Measurements from ENCODE around the gene RRP12. TPM values are rescaled to one million over a fixed set of nuclear protein-coding genes. Genes with fewer than 3 reads are reported as not detected.

Gene RRP12
- total RNA-seq, 2 experiments from 2014 or later, result 30.7 to 38.1 TPM

DNA sequence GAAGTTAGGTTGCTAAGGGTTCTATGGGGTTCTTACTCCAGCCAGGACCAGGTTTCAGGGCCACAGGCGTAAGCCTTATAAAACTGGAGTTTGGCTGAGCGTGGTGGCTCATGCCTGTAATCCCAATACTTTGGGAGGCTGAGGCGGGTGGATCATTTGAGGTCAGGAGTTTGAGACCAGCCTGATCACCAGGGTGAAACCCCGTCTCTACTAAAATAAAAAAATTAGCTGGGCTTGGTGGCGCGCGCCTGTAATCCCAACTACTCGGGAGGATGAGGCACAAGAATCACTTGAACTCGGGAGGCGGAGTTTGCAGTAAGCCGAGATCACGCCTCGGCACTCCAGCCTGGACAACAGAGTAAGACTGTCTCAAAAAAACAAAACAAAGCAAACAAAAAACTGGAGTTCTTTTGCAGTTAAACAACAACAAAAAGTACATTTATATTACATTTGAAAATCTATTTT, 347 bp upstream of the RRP12 start:
- Mint-ChIP-seq H3K4me3 (peak overlapping the region; percentile 96), H3K4me1 (peaks cover 15% of the 10 kb centered on the region), H3K36me3 (peaks cover 1% of the 10 kb centered on the region), H3K27ac (peak overlapping the region; percentile 93), H3K9me3 (ENCODE audit: low read depth) (no peaks in the 10 kb centered on the region), H3K27me3 (no peaks in the 10 kb centered on the region)
- DNase-seq, result no peak
- no peak for ATAC-seq
- CTCF ChIA-PET, result interaction anchor here (0.8 to 5.5 kb wide), 14 partner anchors 9 to 726 kb away, joined by 3 to 53 read pairs (median 4); partner anchors contain the start of gene UBTD1

- ATAC-seq (peak; percentile 22), DNase-seq (peak; percentile 71)
- H3K36me3 Mint-ChIP-seq, result peaks cover 8% of the 10 kb centered on the region
- H3K4me1 Mint-ChIP-seq, result peaks cover 15% of the 10 kb centered on the region
- no peaks in the 10 kb centered on the region for H3K9me3 Mint-ChIP-seq (ENCODE audit: low read depth)
- H3K4me3 Mint-ChIP-seq, result peak overlapping the region; percentile 96
- H3K27me3 Mint-ChIP-seq, result no peaks in the 10 kb centered on the region
- CTCF ChIA-PET, result interaction anchor here (0.9 to 5.5 kb wide), 6 partner anchors 12 to 153 kb away, joined by 4 to 53 read pairs (median 9); no protein-coding TSS in a partner anchor
- H3K27ac Mint-ChIP-seq, result peak overlapping the region; percentile 93
Measured at GRCh38 chr10:97399843-97400545, 1.1 kb downstream of the RRP12 start.

DNA sequence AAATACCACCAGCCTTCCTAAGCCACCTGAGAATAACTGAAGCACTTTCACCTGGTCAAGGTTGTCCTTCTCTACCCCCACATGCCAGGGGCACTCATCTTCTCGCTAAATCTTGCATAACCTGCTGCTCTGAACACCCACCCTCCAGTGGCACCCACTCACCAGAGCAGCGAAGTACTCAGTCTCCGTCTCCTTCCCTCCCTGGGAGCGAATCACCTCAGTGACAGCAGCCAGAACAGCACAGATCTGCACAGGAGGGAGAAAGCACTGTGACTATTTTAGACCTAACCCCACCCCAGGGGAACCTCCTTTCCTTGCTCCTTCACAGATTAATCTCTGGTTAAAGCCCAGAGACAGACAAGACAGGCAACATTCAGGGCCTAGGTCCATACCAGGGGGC, 5.1 kb downstream of the RRP12 start:
- Mint-ChIP-seq H3K36me3 (peaks cover 13% of the 10 kb centered on the region), H3K4me1 (peaks cover 16% of the 10 kb centered on the region), H3K27me3 (no peaks in the 10 kb centered on the region), H3K27ac (no peak overlapping the region), H3K9me3 (ENCODE audit: low read depth) (no peaks in the 10 kb centered on the region), H3K4me3 (no peak overlapping the region)
- CTCF ChIA-PET, result no interaction called here
- ATAC-seq (no peak), DNase-seq (no peak)

- Mint-ChIP-seq H3K4me3 (no peak overlapping the region), H3K4me1 (peaks cover 7% of the 10 kb centered on the region), H3K9me3 (ENCODE audit: low read depth) (no peaks in the 10 kb centered on the region), H3K36me3 (peaks cover 23% of the 10 kb centered on the region), H3K27me3 (no peaks in the 10 kb centered on the region), H3K27ac (peak overlapping the region; percentile 66)
- CTCF ChIA-PET, result interaction anchor here (1.1 to 1.2 kb wide), 2 partner anchors 36 to 75 kb away, joined by 3 to 4 read pairs; no protein-coding TSS in a partner anchor
- ATAC-seq (no peak), DNase-seq (no peak)
Measured at GRCh38 chr10:97393034-97393573, 8.0 kb downstream of the RRP12 start.

GRCh38 chr10:97390091-97390490, 11.0 kb downstream of the RRP12 start:
- H3K9me3 Mint-ChIP-seq (ENCODE audit: low read depth), result no peaks in the 10 kb centered on the region
- no peak overlapping the region for H3K27ac Mint-ChIP-seq
- H3K27me3 Mint-ChIP-seq, result no peaks in the 10 kb centered on the region
- CTCF ChIA-PET, result no interaction called here
- DNase-seq (no peak), ATAC-seq (no peak)
- no peak overlapping the region for H3K4me3 Mint-ChIP-seq
- H3K36me3 Mint-ChIP-seq, result peaks cover 15% of the 10 kb centered on the region
- peaks cover 7% of the 10 kb centered on the region for H3K4me1 Mint-ChIP-seq

DNA sequence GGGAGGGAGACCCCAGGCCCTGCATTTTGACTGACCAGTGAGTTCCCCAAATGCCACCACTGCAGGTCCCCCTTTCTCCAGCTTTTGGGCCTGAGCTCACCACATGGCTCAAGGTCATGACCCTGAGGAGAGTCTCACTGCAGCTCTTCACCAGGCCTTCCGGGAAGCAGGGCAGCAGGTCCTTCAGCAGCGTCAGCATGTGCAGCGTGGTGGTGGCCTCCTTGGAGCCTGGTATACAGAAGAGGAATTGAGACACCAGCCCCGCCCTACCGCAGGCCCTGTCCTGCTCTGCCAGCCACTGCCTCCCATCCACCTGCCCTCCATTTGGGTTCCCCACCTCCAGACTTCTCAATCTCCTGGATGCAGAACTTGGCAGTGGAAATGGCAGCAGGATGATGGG, 13.0 kb downstream of the RRP12 start:
- H3K4me3 Mint-ChIP-seq, result no peak overlapping the region

GRCh38 chr10:97385565-97385964, 15.6 kb downstream of the RRP12 start:
- Mint-ChIP-seq H3K27me3 (no peaks in the 10 kb centered on the region), H3K4me3 (no peak overlapping the region), H3K4me1 (no peaks in the 10 kb centered on the region), H3K36me3 (peaks cover 9% of the 10 kb centered on the region), H3K9me3 (ENCODE audit: low read depth) (no peaks in the 10 kb centered on the region), H3K27ac (no peak overlapping the region)
- no peak for DNase-seq
- ATAC-seq, result no peak
- CTCF ChIA-PET, result no interaction called here

More for the DNA sequence above, 13.0 kb downstream of the RRP12 start:
- H3K9me3 Mint-ChIP-seq (ENCODE audit: low read depth), result no peaks in the 10 kb centered on the region
- CTCF ChIA-PET, result no interaction called here
- ATAC-seq, result peak; percentile 2
- peaks cover 2% of the 10 kb centered on the region for H3K4me1 Mint-ChIP-seq
- H3K27me3 Mint-ChIP-seq, result no peaks in the 10 kb centered on the region
- H3K27ac Mint-ChIP-seq, result no peak overlapping the region
- DNase-seq, result no peak
- H3K36me3 Mint-ChIP-seq, result peaks cover 13% of the 10 kb centered on the region

GRCh38 chr10:97384641-97385040, 16.5 kb downstream of the RRP12 start:
- no peak for ATAC-seq
- no peaks in the 10 kb centered on the region for H3K27me3 Mint-ChIP-seq
- no peak for DNase-seq
- H3K36me3 Mint-ChIP-seq, result peaks cover 5% of the 10 kb centered on the region
- H3K4me3 Mint-ChIP-seq, result no peak overlapping the region
- H3K27ac Mint-ChIP-seq, result no peak overlapping the region
- no peaks in the 10 kb centered on the region for H3K4me1 Mint-ChIP-seq
- CTCF ChIA-PET, result no interaction called here
- no peaks in the 10 kb centered on the region for H3K9me3 Mint-ChIP-seq (ENCODE audit: low read depth)

- CTCF ChIA-PET, result no interaction called here
- H3K4me1 Mint-ChIP-seq, result no peaks in the 10 kb centered on the region
- no peak for ATAC-seq
- peaks cover 5% of the 10 kb centered on the region for H3K36me3 Mint-ChIP-seq
- H3K9me3 Mint-ChIP-seq (ENCODE audit: low read depth), result no peaks in the 10 kb centered on the region
- H3K27ac Mint-ChIP-seq, result no peak overlapping the region
- H3K27me3 Mint-ChIP-seq, result no peaks in the 10 kb centered on the region
- DNase-seq, result no peak
- H3K4me3 Mint-ChIP-seq, result no peak overlapping the region
Measured at GRCh38 chr10:97384156-97384555, 17.0 kb downstream of the RRP12 start.

GRCh38 chr10:97383159-97383558, 18.0 kb downstream of the RRP12 start:
- Mint-ChIP-seq H3K9me3 (ENCODE audit: low read depth) (no peaks in the 10 kb centered on the region), H3K27me3 (no peaks in the 10 kb centered on the region), H3K36me3 (no peaks in the 10 kb centered on the region), H3K4me3 (no peak overlapping the region), H3K27ac (no peak overlapping the region), H3K4me1 (no peaks in the 10 kb centered on the region)
- DNase-seq, result no peak
- ATAC-seq, result no peak
- CTCF ChIA-PET, result no interaction called here

DNA sequence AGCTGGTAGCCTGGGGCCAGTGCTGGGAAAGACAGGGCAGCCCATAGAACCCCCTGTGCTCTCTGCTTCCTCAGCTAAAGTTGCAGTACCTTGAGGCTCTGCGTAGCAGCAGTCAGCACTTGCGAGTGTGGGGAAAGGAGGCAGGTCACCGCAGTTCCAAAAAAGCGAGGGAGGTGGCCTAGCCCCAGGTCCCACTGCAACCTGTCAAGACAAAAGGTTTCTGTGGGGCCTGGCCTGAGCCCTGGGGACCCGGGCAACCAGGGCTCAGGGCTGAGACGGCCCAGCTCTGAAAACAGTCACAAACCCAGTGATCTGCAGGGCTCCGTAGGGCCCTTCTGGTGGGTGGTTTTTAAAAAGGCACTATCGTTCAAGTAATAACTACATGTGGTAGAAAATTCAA, 19.5 kb downstream of the RRP12 start:
- CTCF ChIA-PET, result no interaction called here
- no peak for ATAC-seq
- no peaks in the 10 kb centered on the region for H3K27me3 Mint-ChIP-seq
- H3K27ac Mint-ChIP-seq, result no peak overlapping the region
- H3K36me3 Mint-ChIP-seq, result peaks cover 2% of the 10 kb centered on the region
- no peak for DNase-seq
- no peaks in the 10 kb centered on the region for H3K4me1 Mint-ChIP-seq
- H3K9me3 Mint-ChIP-seq (ENCODE audit: low read depth), result no peaks in the 10 kb centered on the region
- H3K4me3 Mint-ChIP-seq, result no peak overlapping the region

GRCh38 chr10:97380516-97380915, 20.6 kb downstream of the RRP12 start:
- Mint-ChIP-seq H3K27ac (no peak overlapping the region), H3K4me3 (no peak overlapping the region), H3K36me3 (peaks cover 5% of the 10 kb centered on the region), H3K27me3 (no peaks in the 10 kb centered on the region), H3K9me3 (ENCODE audit: low read depth) (no peaks in the 10 kb centered on the region), H3K4me1 (no peaks in the 10 kb centered on the region)
- DNase-seq, result no peak
- peak; percentile 4 for ATAC-seq
- CTCF ChIA-PET, result no interaction called here

DNA sequence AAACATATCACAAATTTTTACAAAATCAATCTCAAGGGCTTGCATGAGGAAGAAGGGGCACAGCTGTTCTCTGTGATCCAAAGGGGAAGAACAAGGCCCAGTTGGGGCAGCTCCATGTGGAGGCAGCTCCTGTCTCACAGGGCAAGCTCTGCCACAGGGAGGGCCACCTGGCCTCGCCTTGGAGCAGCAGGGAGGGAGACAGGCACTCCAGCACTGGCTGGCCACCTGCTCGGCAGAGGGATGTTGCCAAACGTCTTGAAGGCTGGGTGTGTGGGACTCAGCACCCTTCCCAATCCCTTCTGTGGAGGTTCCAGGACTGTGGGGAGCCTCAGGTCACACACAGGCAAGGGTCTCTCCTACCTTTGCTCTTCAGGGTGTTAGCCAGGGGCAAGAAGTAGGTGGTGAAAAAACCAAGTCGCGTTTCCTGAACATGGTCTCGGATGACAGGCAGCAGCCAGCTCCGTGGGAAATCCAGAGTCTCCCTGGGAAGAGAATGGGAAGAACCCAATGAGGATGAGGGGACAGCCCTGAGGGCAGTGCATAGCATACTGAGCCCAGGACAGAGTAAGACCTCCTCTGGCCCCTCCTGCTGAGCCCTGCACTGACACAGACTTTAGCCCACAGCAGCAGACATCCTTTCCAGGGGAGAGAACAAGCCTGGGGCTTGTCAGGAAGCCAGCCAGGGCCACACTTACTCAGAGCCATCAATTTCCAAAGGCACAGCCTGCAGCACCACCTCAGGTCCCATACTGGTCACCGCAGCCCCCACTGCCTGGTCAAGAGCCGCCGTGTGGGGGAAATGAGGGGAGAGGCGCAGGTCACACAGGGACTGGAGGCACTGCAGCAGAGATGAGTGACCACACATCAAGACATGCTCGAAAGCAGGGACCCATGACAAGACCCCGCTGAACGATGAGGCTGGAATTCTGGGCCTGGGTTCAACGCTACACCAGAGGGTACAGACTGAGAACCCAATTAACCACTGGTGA, 21.9 kb downstream of the RRP12 start:
- ATAC-seq (no peak), DNase-seq (no peak)
- CTCF ChIA-PET, result no interaction called here
- Mint-ChIP-seq H3K4me3 (no peak overlapping the region), H3K9me3 (ENCODE audit: low read depth) (no peaks in the 10 kb centered on the region), H3K27me3 (no peaks in the 10 kb centered on the region), H3K36me3 (peaks cover 8% of the 10 kb centered on the region), H3K4me1 (no peaks in the 10 kb centered on the region), H3K27ac (peak overlapping the region; percentile 54)
